HEK293T (cell line): ENCODE results near the gene CDK5RAP3.

Experiments
- FOXK2 ChIP-seq: fragments of 450-650 bp; IDR thresholded peaks from 2 replicates; pipeline ENCODE4 v1.6.1; 2016; ENCODE audit warnings: mild to moderate bottlenecking
- FOXM1 ChIP-seq: fragments of 450-650 bp; IDR thresholded peaks from 2 replicates; pipeline ENCODE4 v1.6.1; 2017; ENCODE audit warnings: mild to moderate bottlenecking, borderline replicate concordance
- HDGF ChIP-seq: fragments of 450-650 bp; IDR thresholded peaks from 2 replicates; pipeline ENCODE4 v1.6.1; 2017; ENCODE audit warnings: antibody characterized with exemption, borderline replicate concordance
- NFRKB ChIP-seq: fragments of 450-650 bp; IDR thresholded peaks from 2 replicates; pipeline ENCODE4 v1.6.1; 2016; ENCODE audit warnings: mild to moderate bottlenecking, moderate library complexity
- ZNF384 ChIP-seq: fragments of 450-650 bp; IDR thresholded peaks from 2 replicates; pipeline ENCODE4 v1.6.1; 2016
- TF ChIP-seq, protein P1 (sequence below): fragments of 450-650 bp; IDR thresholded peaks from 2 replicates; pipeline ENCODE4 v1.6.1; 2016

DNA sequence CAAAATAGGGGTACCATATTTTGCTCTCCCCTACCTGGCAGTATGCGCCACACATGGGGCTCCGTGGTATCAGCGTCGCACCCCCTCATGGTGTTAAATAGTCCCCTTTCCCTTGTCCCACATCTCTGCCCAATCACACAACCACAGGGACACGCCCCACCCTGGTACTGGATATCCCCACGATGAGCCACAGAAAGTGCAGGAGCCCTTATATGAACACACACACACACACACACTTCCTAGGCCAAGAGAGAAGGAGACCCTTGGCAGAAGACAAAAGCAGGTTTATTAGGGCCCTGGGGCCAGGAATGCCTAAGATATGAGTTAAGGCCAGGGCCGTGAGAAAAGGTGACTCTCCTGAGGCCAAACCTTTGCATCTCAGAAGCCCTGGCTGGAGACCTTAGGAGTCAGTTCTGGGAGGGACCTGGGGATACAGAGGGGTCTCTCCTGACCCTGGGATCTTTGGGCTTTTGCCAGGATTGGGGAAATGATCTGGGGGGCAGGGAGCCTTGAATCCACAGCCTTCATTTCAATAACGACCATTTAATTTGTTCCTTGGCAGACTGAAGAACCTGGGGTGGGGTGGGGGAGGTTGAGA is 55.1 kb downstream of the CDK5RAP3 start:
- TF ChIP-seq ZNF384 = no peak
- TF ChIP-seq HDGF = no peak
- no peak for TF ChIP-seq FOXM1
- no peak for TF ChIP-seq FOXK2
- TF ChIP-seq, protein P1, sequence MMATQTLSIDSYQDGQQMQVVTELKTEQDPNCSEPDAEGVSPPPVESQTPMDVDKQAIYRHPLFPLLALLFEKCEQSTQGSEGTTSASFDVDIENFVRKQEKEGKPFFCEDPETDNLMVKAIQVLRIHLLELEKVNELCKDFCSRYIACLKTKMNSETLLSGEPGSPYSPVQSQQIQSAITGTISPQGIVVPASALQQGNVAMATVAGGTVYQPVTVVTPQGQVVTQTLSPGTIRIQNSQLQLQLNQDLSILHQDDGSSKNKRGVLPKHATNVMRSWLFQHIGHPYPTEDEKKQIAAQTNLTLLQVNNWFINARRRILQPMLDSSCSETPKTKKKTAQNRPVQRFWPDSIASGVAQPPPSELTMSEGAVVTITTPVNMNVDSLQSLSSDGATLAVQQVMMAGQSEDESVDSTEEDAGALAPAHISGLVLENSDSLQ = no peak
- TF ChIP-seq NFRKB = no peak
